ENCODE data around the gene ITPR1.

Gene ITPR1

GRCh38 chr3:4821975-4822374 is 328.8 kb downstream of the ITPR1 start:
- no peak for DNase-seq (ENCODE audit: low spot score)
- TF ChIP-seq, protein P1, sequence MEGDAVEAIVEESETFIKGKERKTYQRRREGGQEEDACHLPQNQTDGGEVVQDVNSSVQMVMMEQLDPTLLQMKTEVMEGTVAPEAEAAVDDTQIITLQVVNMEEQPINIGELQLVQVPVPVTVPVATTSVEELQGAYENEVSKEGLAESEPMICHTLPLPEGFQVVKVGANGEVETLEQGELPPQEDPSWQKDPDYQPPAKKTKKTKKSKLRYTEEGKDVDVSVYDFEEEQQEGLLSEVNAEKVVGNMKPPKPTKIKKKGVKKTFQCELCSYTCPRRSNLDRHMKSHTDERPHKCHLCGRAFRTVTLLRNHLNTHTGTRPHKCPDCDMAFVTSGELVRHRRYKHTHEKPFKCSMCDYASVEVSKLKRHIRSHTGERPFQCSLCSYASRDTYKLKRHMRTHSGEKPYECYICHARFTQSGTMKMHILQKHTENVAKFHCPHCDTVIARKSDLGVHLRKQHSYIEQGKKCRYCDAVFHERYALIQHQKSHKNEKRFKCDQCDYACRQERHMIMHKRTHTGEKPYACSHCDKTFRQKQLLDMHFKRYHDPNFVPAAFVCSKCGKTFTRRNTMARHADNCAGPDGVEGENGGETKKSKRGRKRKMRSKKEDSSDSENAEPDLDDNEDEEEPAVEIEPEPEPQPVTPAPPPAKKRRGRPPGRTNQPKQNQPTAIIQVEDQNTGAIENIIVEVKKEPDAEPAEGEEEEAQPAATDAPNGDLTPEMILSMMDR (IDR thresholded peaks at IDR 0.05; ENCODE audit: extremely low read depth, missing control alignments), result no peak

- TF ChIP-seq, protein P1 (IDR thresholded peaks at IDR 0.05; ENCODE audit: extremely low read depth, missing control alignments), result no peak
- no peak for DNase-seq (ENCODE audit: low spot score)
Measured at GRCh38 chr3:4822568-4822967, 329.4 kb downstream of the ITPR1 start.

DNA sequence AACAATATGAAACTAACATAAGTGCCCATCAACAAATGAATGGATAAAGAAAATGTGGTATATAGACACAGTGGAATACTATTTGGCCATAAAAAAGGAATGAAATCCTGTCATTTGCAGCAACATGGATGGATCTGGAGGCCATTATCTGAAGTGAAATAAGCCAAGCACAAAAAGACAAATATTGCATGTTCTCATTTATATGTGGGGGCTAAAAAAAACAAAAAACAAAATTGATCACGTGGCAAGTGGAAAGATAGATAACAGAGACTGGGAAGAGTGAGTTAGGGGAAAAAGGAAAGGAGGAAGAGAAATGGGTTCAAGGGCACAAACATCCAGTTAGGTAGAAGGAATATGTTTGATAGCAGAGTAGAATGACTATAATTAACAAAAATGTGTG is 330.2 kb downstream of the ITPR1 start:
- DNase-seq (ENCODE audit: low spot score), result no peak
- TF ChIP-seq, protein P1 (IDR thresholded peaks at IDR 0.05; ENCODE audit: extremely low read depth, missing control alignments), result no peak

DNA sequence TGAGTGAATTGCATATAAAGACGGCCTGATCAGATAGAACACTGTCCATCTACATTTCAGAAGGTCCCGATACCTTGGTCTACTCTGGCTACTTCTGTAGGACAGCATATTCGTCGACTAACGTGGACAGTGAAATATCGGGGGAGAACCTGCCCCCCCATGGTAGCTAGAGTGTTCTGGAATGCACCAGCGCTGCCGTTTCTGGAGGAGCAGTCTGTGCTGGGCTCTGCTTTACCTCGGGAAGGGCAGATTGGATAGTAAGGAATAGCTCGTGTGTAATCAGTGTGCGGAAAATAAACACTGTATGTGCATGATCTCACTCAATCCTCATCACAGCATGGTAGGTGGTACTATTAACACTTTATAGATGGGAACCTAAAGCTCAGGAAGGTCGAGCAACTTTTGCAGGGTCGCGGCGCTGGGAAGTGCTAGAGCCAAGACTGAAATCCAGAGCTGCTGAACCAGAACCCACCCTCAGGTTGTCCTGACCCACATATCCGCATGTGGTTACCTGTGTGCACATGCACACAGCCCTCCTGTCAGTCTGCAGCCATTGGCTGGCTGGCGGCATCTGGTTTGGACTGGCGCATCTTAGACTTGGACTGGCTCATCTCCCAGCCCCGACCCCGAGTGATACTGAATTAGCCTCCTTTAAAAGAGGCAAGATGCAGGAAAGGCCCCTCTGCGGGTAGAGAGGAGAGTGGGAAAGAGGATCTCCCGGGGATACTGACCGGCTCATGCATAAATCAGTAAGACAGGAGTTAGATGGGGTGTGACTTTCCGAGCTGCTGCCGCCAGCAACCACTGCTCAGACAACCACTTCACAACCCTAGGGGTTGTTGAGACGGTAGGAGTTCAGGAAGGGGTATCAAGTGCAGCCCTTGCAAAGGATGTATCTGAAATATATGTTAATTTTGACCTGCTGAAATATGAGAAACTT is 331.1 kb downstream of the ITPR1 start:
- no peak for DNase-seq (ENCODE audit: low spot score)
- TF ChIP-seq, protein P1 (IDR thresholded peaks at IDR 0.05; ENCODE audit: extremely low read depth, missing control alignments), result no peak

- DNase-seq (ENCODE audit: low spot score), result no peak
- TF ChIP-seq, protein P1 (IDR thresholded peaks at IDR 0.05; ENCODE audit: extremely low read depth, missing control alignments), result no peak
Measured at GRCh38 chr3:4824926-4825325, 331.8 kb downstream of the ITPR1 start.

DNA sequence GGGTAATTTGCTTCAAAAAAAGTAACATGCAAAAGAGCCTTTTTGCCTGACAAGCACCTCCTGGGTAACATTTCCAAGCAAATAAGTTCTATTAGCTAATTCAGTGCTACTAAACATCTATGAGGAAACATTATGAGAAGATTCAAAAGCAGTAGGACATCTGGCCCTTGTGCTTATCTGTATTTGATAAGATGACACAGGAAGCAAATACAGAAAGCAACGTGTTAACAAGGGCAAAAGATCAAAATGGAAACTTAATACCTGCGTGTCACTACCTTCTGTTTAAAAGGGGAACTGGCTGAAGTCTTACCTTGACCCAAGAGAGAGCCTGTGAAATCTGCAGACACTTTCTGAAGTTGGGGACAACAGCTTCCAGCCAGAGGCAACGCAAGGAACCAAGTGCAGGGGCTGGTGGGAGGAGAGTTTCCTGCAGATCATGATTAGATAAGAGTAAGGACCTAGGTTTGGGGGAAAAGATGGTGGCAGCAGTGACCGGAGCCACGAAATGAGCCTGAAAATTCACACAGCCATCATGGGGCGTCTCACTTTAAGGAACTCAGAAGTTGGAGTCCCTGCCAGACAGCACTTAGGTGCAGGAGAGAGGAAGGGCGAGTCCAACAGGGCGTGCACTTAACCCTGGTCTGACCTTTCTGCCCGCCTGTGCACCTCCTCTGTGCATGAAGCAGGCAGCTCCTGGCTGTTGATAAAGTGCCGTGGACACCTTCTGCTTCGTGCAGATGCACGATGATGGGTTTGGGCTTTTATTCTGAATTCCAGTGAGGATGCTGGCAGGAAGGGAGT is 332.5 kb downstream of the ITPR1 start:
- no peak for DNase-seq (ENCODE audit: low spot score)
- TF ChIP-seq, protein P1 (IDR thresholded peaks at IDR 0.05; ENCODE audit: extremely low read depth, missing control alignments), result no peak

All from GM20000 (cell line).